22Rv1 (cell line): ENCODE results near the gene RNGTT.

Experiments
- CTCF ChIP-seq: fragments of 450-650 bp; IDR thresholded peaks from 2 replicates; pipeline ENCODE4 v1.5.1; 2017; ENCODE audit warnings: mild to moderate bottlenecking
- ZFX ChIP-seq: fragments of 450-650 bp; IDR thresholded peaks from 2 replicates; pipeline ENCODE4 v1.6.1; 2017; ENCODE audit warnings: antibody characterized with exemption, borderline replicate concordance

- TF ChIP-seq CTCF (no peak), ZFX (no peak)
Observed at GRCh38 chr6:88866856-88867255, 96.6 kb downstream of the RNGTT start.
